ENCODE data around the gene CKM. TPM values are rescaled to one million over a fixed set of nuclear protein-coding genes. Genes with fewer than 3 reads are reported as not detected.

CKM gene
- total RNA-seq, 3 donors from 2014 or later: 1.1 to 2.0 (median 1.6) TPM

DNA sequence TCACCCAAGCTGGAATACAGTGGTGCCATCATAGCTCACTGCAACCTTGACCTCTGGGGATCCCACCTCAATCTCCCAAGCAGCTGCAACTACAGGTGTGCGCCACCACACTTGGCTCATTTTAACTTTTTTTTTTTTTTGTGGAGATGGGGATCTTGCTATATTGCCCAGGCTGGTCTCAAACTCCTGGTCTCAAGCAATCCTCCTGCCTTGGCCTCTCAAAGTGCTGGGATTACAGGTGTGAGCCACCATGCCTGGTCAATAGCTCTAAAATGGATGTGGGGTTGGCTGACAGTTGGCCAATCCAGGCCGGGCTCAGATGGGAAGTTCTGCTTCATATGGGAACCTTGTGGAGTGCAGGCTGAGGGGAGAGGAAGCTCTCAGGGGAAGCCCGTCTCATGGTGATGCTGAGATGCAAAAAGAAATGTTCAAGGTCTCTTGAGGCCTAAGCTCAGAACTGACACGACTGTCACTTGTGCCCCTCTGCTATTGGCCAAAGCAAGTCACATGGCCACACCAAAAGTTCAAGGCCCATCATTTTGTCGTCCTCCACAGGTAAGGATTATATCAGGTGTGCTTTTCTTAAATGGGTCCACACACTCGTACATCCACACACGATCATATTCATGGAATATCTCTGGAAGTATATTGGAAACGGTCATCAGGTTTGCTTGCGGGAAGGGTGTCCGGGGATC lies 11.1 kb upstream of the CKM start:
- peak in 1 of 3 donors; percentile 7 for DNase-seq
- intact Hi-C loops (cut with DNase I, micrococcal nuclease): no loop called here
- Histone ChIP-seq H3K9me3 (no peaks in the 10 kb centered on the region), H3K36me3 (ENCODE audit: low read depth) (no peaks in the 10 kb centered on the region), H3K4me3 (no peak overlapping the region), H3K4me1 (ENCODE audit: low read depth) (peaks cover 3% of the 10 kb centered on the region)
- no peak for ATAC-seq
- TF ChIP-seq, protein P1, sequence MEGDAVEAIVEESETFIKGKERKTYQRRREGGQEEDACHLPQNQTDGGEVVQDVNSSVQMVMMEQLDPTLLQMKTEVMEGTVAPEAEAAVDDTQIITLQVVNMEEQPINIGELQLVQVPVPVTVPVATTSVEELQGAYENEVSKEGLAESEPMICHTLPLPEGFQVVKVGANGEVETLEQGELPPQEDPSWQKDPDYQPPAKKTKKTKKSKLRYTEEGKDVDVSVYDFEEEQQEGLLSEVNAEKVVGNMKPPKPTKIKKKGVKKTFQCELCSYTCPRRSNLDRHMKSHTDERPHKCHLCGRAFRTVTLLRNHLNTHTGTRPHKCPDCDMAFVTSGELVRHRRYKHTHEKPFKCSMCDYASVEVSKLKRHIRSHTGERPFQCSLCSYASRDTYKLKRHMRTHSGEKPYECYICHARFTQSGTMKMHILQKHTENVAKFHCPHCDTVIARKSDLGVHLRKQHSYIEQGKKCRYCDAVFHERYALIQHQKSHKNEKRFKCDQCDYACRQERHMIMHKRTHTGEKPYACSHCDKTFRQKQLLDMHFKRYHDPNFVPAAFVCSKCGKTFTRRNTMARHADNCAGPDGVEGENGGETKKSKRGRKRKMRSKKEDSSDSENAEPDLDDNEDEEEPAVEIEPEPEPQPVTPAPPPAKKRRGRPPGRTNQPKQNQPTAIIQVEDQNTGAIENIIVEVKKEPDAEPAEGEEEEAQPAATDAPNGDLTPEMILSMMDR (IDR thresholded peaks at IDR 0.05): no peak

DNA sequence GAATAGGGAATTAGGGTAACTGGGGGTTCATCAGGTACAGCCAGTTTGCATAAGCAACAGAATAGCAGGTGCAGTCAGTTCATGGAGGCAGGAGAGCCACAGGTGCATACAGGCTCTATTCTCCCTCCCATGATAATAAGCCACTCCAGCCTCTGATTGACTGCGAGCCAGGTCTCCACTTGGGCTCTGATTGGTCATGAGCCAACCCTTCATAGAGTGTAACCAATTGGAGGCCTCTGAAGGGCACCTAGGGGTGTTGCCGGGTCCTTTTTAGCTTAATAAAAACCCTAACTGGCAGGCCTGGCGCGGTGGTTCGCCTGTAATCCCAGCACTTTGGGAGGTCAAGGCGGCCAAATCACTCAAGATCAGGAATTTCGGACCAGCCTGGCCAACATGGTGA lies 8.7 kb upstream of the CKM start:
- H3K4me1 ChIP-seq (ENCODE audit: low read depth): no peaks in the 10 kb centered on the region
- intact Hi-C loops (cut with DNase I, micrococcal nuclease): no loop called here
- ATAC-seq (no peak), DNase-seq (no peak)
- no peak overlapping the region for H3K4me3 ChIP-seq
- TF ChIP-seq, protein P1 (IDR thresholded peaks at IDR 0.05): no peak
- no peaks in the 10 kb centered on the region for H3K36me3 ChIP-seq (ENCODE audit: low read depth)
- H3K9me3 ChIP-seq: no peaks in the 10 kb centered on the region

DNA sequence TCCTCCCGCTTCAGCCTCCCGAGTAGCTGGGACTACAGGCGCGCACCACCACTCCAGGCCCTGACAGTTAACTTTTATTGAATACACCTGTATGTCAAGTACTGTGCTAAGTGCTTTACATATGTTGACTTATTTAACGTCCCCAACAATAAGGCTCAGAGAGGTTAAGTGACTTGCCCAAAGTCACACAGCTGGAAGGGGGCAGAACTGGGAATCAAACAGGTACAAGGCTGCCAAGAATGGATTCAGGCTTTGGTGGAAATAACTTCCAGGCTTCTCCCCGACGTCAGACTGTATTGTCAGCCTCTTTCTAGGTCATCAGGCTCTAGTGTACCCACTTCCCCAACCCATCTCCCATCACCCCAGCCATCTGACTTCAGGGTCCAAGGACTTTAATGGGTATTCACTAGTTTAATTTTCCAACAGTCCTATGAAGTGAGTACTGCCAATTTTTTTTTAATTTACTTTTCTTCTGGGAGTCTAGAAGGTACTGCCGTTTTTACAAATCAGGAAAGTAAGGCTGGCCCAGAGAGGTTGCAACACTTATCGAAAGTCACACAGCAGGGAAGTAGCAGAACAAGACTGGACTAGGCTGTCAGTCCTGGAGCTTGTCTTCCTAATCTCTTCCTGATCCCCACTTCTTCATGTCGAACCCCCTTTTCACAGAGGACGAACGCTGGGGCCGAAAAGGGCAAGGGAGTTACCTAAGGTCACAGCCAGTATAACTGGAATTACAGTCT lies 4.9 kb upstream of the CKM start:
- ATAC-seq (no peak), DNase-seq (no peak)
- no peaks in the 10 kb centered on the region for H3K36me3 ChIP-seq (ENCODE audit: low read depth)
- no peaks in the 10 kb centered on the region for H3K9me3 ChIP-seq
- intact Hi-C loops (cut with DNase I, micrococcal nuclease): no loop called here
- no peak overlapping the region for H3K4me3 ChIP-seq
- no peaks in the 10 kb centered on the region for H3K4me1 ChIP-seq (ENCODE audit: low read depth)
- TF ChIP-seq, protein P1 (IDR thresholded peaks at IDR 0.05): no peak

DNA sequence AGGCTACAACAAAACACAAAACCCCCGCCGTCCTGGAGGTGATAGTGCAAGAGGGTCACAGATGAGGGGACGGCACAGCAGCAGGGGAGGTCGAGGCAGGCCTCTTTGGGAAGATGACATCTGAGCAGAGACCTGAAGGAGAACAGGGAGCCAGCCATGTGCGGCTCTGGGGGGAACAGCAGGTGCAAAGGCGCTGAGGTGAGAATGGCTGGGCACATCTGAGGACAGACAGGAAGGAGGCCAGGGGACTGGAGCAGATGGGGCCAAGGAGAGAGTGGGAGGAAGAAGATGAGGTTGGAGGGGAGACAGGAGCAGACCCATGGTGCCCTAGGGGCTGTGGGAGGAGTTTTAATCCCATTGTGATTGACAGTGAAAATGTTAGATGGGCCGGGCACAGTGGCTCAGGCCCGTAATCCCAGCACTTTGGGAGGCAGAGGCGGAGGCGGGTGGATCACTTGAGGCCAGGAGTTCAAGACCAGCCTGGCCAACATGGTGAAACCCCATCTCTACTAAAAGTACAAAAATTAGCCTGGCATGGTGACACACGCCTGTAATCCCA lies 1.8 kb upstream of the CKM start:
- no peaks in the 10 kb centered on the region for H3K36me3 ChIP-seq (ENCODE audit: low read depth)
- DNase-seq: no peak
- no peak overlapping the region for H3K4me3 ChIP-seq
- no peaks in the 10 kb centered on the region for H3K9me3 ChIP-seq
- intact Hi-C loops (cut with DNase I, micrococcal nuclease): no loop called here
- TF ChIP-seq, protein P1 (IDR thresholded peaks at IDR 0.05): no peak
- no peaks in the 10 kb centered on the region for H3K4me1 ChIP-seq (ENCODE audit: low read depth)
- no peak for ATAC-seq

DNA sequence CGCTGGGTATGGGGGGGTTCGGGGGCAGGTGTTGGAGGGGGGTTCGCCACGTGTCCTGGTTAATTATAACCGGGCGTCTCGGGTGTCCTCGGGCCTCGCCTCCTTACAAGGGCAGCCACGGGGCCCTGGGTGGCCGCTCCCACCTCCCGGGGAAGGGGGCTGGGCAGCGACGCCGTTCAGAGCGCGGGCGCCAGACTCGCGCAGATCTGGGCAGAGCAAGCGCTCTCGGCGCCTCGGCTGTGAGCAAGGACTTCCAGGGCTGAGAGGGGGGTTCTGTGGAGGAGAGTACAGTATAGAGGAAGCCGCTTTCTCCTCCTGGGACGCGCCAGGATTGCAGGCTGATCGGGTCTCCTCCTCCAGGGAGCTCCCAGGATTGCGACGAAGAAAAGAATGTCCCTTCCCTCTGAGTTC lies 1.0 kb upstream of the CKM start:
- no peaks in the 10 kb centered on the region for H3K4me1 ChIP-seq (ENCODE audit: low read depth)
- TF ChIP-seq, protein P1 (IDR thresholded peaks at IDR 0.05): no peak
- H3K9me3 ChIP-seq: no peaks in the 10 kb centered on the region
- no peaks in the 10 kb centered on the region for H3K36me3 ChIP-seq (ENCODE audit: low read depth)
- H3K4me3 ChIP-seq: no peak overlapping the region
- DNase-seq: no peak
- intact Hi-C loops (cut with DNase I, micrococcal nuclease): no loop called here
- peak; percentile 14 for ATAC-seq
